GM23248 (cell line): ENCODE measurements around the gene TULP4.

Experiments used
- EZH2 ChIP-seq: fragments of 200-600 bp; sonication (generic); IDR thresholded peaks from 2 replicates; pipeline ENCODE4 v1.6.1; 2018; ENCODE audit warnings: antibody characterized with exemption, mild to moderate bottlenecking; ENCODE audit not compliant: insufficient read depth, poor library complexity, severe bottlenecking
- EZH2phosphoT487 ChIP-seq: fragments of 200-600 bp; sonication (generic); IDR thresholded peaks from 2 replicates; pipeline ENCODE4 v1.6.1; 2018; ENCODE audit warnings: antibody characterized with exemption, moderate library complexity, mild to moderate bottlenecking, low read depth; ENCODE audit not compliant: insufficient read depth

DNA sequence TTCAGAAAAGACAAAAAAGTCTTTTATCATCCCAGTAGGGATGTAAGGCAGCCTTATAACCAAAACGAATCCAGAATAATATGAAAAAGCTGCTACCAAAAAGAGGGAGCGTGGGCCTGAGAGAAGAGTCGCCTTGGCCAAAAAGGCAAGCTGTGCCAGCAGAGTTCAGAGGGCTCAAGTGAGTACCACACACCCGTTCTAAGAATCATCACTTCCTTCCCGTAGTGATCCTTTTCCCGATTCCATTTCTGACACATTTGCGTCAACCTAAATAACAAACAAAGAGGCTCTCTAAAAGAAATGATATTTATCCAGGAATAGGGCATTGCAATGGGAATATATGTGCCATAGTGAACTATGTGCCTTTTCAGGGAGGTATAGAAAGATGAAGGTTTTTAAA is 243.8 kb downstream of the TULP4 start:
- TF ChIP-seq EZH2: no peak
- TF ChIP-seq EZH2phosphoT487: no peak
